Left renal cortex interstitium (tissue), 4 donors: Measurements from ENCODE around the gene PRMT1. TPM values are rescaled to one million over a fixed set of nuclear protein-coding genes. Genes with fewer than 3 reads are reported as not detected.
"Not testable (repeated sequence)": the region's sequence is repeated elsewhere in the genome, so short reads cannot be mapped to it uniquely, and the experiment has no call there.

ENCODE experiments used
- DNase-seq, 4 donors: peaks; one replicate each; pipeline ENCODE4 v3.0.0-alpha.2; 2013; ENCODE audit warnings: low read depth in 4 of 4, low spot score in 2 of 4, missing footprints in 1 of 4
- polyA plus RNA-seq, 4 donors: library from polyadenylated mRNA; unstranded; fragments of 120-200 nt; gene quantifications; one replicate each; pipeline ENCODE4 v1.2.1, GENCODE V29; 2013; ENCODE audit not compliant: insufficient read length in 4 of 4

Gene PRMT1
- polyA plus RNA-seq, 4 donors, result 192 to 264 (median 241) TPM

DNA sequence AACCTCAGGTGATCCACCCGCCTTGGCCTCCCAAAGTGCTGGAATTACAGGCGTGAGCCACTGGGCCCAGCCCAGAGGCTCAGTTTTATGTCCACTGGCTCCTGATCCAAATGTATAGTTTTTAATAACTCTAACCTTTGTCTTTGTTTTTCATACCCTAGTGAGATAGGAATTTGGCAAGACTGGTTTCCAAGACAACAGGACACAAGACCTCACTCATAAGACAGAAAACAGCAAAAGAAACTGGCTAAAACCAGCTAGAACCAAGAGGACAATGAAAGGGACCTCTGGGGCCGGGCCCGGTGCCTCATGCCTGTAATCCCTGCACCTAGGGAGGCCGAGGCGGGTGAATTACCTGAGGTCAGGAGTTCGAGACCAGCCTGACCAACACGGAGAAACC is 41.4 kb downstream of the PRMT1 start:
- DNase-seq, result no peak

GRCh38 chr19:49718991-49719390 is 41.9 kb downstream of the PRMT1 start:
- DNase-seq, result no peak

GRCh38 chr19:49719420-49719819 is 42.3 kb downstream of the PRMT1 start:
- not testable (repeated sequence) for DNase-seq

DNA sequence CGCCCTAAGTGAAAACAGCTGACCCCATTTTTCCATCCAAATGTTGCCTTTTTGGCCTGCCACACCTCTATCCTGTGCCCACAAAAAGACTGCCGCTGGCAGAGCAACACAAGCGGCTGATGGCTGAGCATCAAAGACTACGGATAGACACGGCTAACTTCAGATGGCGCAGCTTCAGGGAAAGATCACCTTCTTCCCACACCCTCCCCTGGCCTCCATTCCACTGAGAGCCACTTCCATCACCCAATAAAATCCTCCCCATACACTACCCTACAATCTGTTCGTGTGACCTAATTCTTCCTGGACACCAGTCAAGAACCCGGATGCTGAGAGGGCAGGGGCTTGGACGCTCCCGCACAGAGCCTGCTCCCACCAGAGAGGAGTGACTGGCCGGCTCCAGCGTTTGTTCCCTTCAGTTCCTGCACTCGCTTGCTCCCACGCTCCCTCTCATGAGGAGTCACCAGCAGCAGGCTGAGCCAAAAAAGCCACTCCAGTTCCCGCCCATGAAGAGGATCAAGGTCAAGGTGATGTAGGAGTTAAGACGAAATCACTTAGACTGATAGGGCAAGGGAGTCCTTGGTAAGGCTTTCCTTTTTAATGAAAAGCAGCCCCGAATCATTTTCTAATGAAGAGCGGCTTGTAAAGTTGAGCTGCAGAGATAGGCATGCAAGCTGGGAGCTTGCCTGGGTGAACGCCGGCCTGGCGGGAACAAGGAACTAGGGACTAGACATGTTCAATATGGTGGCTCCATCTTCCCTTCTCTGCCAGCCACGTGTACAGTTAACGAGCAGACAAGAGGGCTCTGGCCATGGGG is 50.4 kb downstream of the PRMT1 start:
- peak in 1 of 4 donors; percentile 12 for DNase-seq

- no peak for DNase-seq
Observed at GRCh38 chr19:49730166-49730565, 53.1 kb downstream of the PRMT1 start.

Other genes with a start within 250 kb of the PRMT1 start
- gene SLC17A7, start 235.7 kb upstream of the PRMT1 start, polyA plus RNA-seq, result under 1 TPM; 0.25 to 0.61 (median 0.45) TPM
- gene PIH1D1, start 225.5 kb upstream of the PRMT1 start, polyA plus RNA-seq, result 100 to 1,000 TPM in 1 of 4 donors, 10 to 100 TPM in 3; 82.3 to 106 (median 94.2) TPM
- 10 to 100 TPM; 14.6 to 29.7 (median 25.2) TPM for gene ALDH16A1, start 224.0 kb upstream of the PRMT1 start, polyA plus RNA-seq
- 1 to 10 TPM; 2.7 to 4.6 (median 4.1) TPM for gene FLT3LG, start 203.1 kb upstream of the PRMT1 start, polyA plus RNA-seq
- gene RPL13A, start 189.7 kb upstream of the PRMT1 start, polyA plus RNA-seq, result 1,000 to 10,000 TPM; 2,373 to 3,513 (median 2,918) TPM
- 1,000 to 10,000 TPM; 2,347 to 3,212 (median 2,796) TPM for gene RPS11, start 180.8 kb upstream of the PRMT1 start, polyA plus RNA-seq
- gene FCGRT, start 164.6 kb upstream of the PRMT1 start, polyA plus RNA-seq, result 100 to 1,000 TPM; 235 to 340 (median 283) TPM
- gene RCN3, start 149.3 kb upstream of the PRMT1 start, polyA plus RNA-seq, result 10 to 100 TPM; 13.2 to 27.9 (median 23.9) TPM
- gene NOSIP, start 96.7 kb upstream of the PRMT1 start, polyA plus RNA-seq, result 10 to 100 TPM; 62.3 to 89.4 (median 68.5) TPM
- gene PRRG2, start 96.0 kb upstream of the PRMT1 start, polyA plus RNA-seq, result 10 to 100 TPM in 1 of 4 donors, 1 to 10 TPM in 3; 6.1 to 10.6 (median 7.1) TPM
- gene PRR12, start 86.1 kb upstream of the PRMT1 start, polyA plus RNA-seq, result 10 to 100 TPM; 15.1 to 32.6 (median 26.6) TPM
- 10 to 100 TPM; 21.5 to 40.8 (median 26.9) TPM for gene RRAS, start 37.1 kb upstream of the PRMT1 start, polyA plus RNA-seq
- 10 to 100 TPM; 25.0 to 50.3 (median 40.5) TPM for gene SCAF1, start 35.1 kb upstream of the PRMT1 start, polyA plus RNA-seq
- gene IRF3, start 11.4 kb upstream of the PRMT1 start, polyA plus RNA-seq, result 10 to 100 TPM; 34.9 to 76.8 (median 65.1) TPM
- gene BCL2L12, start 11.3 kb upstream of the PRMT1 start, polyA plus RNA-seq, result 10 to 100 TPM; 17.6 to 33.9 (median 31.0) TPM
- gene ADM5, start 12.3 kb downstream of the PRMT1 start, polyA plus RNA-seq, result 1 to 10 TPM in 2 of 4 donors, under 1 TPM in 2; 0.49 to 2.1 (median 1.5) TPM
- 10 to 100 TPM; 10.0 to 13.1 (median 11.3) TPM for gene CPT1C, start 13.8 kb downstream of the PRMT1 start, polyA plus RNA-seq
- under 1 TPM in 2 of 4 donors, not detected in 2; 0.14 TPM for gene TSKS, start 86.0 kb downstream of the PRMT1 start, polyA plus RNA-seq
- 10 to 100 TPM; 46.1 to 79.9 (median 67.1) TPM for gene AP2A1, start 89.7 kb downstream of the PRMT1 start, polyA plus RNA-seq
- 10 to 100 TPM; 30.8 to 46.3 (median 39.4) TPM for gene FUZ, start 136.0 kb downstream of the PRMT1 start, polyA plus RNA-seq
- gene MED25, start 141.0 kb downstream of the PRMT1 start, polyA plus RNA-seq, result 10 to 100 TPM; 52.5 to 80.8 (median 67.4) TPM
- gene PTOV1, start 173.9 kb downstream of the PRMT1 start, polyA plus RNA-seq, result 100 to 1,000 TPM; 234 to 396 (median 355) TPM
- gene PNKP, start 190.3 kb downstream of the PRMT1 start, polyA plus RNA-seq, result 100 to 1,000 TPM in 1 of 4 donors, 10 to 100 TPM in 3; 33.1 to 104 (median 72.8) TPM
- 10 to 100 TPM; 27.4 to 49.0 (median 39.7) TPM for gene AKT1S1, start 200.1 kb downstream of the PRMT1 start, polyA plus RNA-seq
- 10 to 100 TPM; 38.5 to 61.3 (median 48.5) TPM for gene TBC1D17, start 200.4 kb downstream of the PRMT1 start, polyA plus RNA-seq
- gene IL4I1, start 219.6 kb downstream of the PRMT1 start, polyA plus RNA-seq, result 1 to 10 TPM; 2.3 to 3.0 (median 2.5) TPM